ENCODE data around the gene ELMO1.

ELMO1 gene

GRCh38 chr7:37131855-37132254 lies 316.8 kb downstream of the ELMO1 start:
- in situ Hi-C loops (cut with MboI; ENCODE audit: low pct_unique_long_range_greater_than_20kb, low sequenced_read_pairs, unreplicated experiment) = no loop called here
- no peak for TF ChIP-seq CTCF (IDR thresholded peaks at IDR 0.05; ENCODE audit: extremely low read depth, insufficient read depth, missing control alignments)

GRCh38 chr7:37129035-37129425 lies 319.6 kb downstream of the ELMO1 start:
- in situ Hi-C loops (cut with MboI; ENCODE audit: low pct_unique_long_range_greater_than_20kb, low sequenced_read_pairs, unreplicated experiment) = no loop called here
- no peak for TF ChIP-seq CTCF (IDR thresholded peaks at IDR 0.05; ENCODE audit: extremely low read depth, insufficient read depth, missing control alignments)
- no peak for DNase-seq (ENCODE audit: low spot score)

More at GRCh38 chr7:37131855-37132254, 316.8 kb downstream of the ELMO1 start:
- no peak for DNase-seq (ENCODE audit: low spot score)

GRCh38 chr7:37128327-37129034 lies 320.2 kb downstream of the ELMO1 start:
- TF ChIP-seq CTCF (IDR thresholded peaks at IDR 0.05; ENCODE audit: extremely low read depth, insufficient read depth, missing control alignments) = no peak
- no peak for DNase-seq (ENCODE audit: low spot score)
- in situ Hi-C loops (cut with MboI; ENCODE audit: low pct_unique_long_range_greater_than_20kb, low sequenced_read_pairs, unreplicated experiment) = no loop called here

GRCh38 chr7:37119296-37119860 lies 329.3 kb downstream of the ELMO1 start:
- DNase-seq (ENCODE audit: low spot score) = no peak
- in situ Hi-C loops (cut with MboI; ENCODE audit: low pct_unique_long_range_greater_than_20kb, low sequenced_read_pairs, unreplicated experiment) = no loop called here
- TF ChIP-seq CTCF (IDR thresholded peaks at IDR 0.05; ENCODE audit: extremely low read depth, insufficient read depth, missing control alignments) = no peak

- in situ Hi-C loops (cut with MboI; ENCODE audit: low pct_unique_long_range_greater_than_20kb, low sequenced_read_pairs, unreplicated experiment) = no loop called here
- no peak for DNase-seq (ENCODE audit: low spot score)
- no peak for TF ChIP-seq CTCF (IDR thresholded peaks at IDR 0.05; ENCODE audit: extremely low read depth, insufficient read depth, missing control alignments)
Observed at GRCh38 chr7:37118004-37118403, 330.7 kb downstream of the ELMO1 start.

GRCh38 chr7:37117292-37117691 lies 331.4 kb downstream of the ELMO1 start:
- in situ Hi-C loops (cut with MboI; ENCODE audit: low pct_unique_long_range_greater_than_20kb, low sequenced_read_pairs, unreplicated experiment) = no loop called here
- DNase-seq (ENCODE audit: low spot score) = no peak
- no peak for TF ChIP-seq CTCF (IDR thresholded peaks at IDR 0.05; ENCODE audit: extremely low read depth, insufficient read depth, missing control alignments)

Measured in GM13977 (cell line).